ENCODE measurements around the gene SLC38A4. TPM values are rescaled to one million over a fixed set of nuclear protein-coding genes. Genes with fewer than 3 reads are reported as not detected.

The SLC38A4 gene
- total RNA-seq, 1 donor from 2014 or later: 1.9 TPM

- no peak for DNase-seq
- ATAC-seq: no peak
- peaks cover 8% of the 10 kb centered on the region for H3K27me3 ChIP-seq
- no peaks in the 10 kb centered on the region for H3K4me1 ChIP-seq
- no peak for TF ChIP-seq CTCF (IDR thresholded peaks at IDR 0.05)
- H3K4me3 ChIP-seq: no peak overlapping the region
- H3K9me3 ChIP-seq: no peaks in the 10 kb centered on the region
- intact Hi-C loops (cut with DNase I): no loop called here
- no peaks in the 10 kb centered on the region for H3K36me3 ChIP-seq
- H3K27ac ChIP-seq: no peak overlapping the region
These were observed 16.1 kb upstream of the SLC38A4 start for GRCh38 chr12:46841891-46842290.

GRCh38 chr12:46839964-46840363, 14.2 kb upstream of the SLC38A4 start:
- ATAC-seq (peak; percentile 91), DNase-seq (no peak)
- Histone ChIP-seq H3K4me3 (no peak overlapping the region), H3K9me3 (no peaks in the 10 kb centered on the region), H3K27ac (no peak overlapping the region), H3K4me1 (no peaks in the 10 kb centered on the region), H3K36me3 (no peaks in the 10 kb centered on the region), H3K27me3 (peaks cover 8% of the 10 kb centered on the region)
- intact Hi-C loops (cut with DNase I): no loop called here
- TF ChIP-seq CTCF (IDR thresholded peaks at IDR 0.05): no peak

- Histone ChIP-seq H3K9me3 (no peaks in the 10 kb centered on the region), H3K4me3 (no peak overlapping the region), H3K36me3 (no peaks in the 10 kb centered on the region), H3K4me1 (no peaks in the 10 kb centered on the region), H3K27ac (no peak overlapping the region), H3K27me3 (peaks cover 14% of the 10 kb centered on the region)
- TF ChIP-seq CTCF (IDR thresholded peaks at IDR 0.05): no peak
- DNase-seq (no peak), ATAC-seq (no peak)
- intact Hi-C loops (cut with DNase I): no loop called here
These were observed 13.4 kb upstream of the SLC38A4 start for GRCh38 chr12:46839232-46839631.

GRCh38 chr12:46835785-46836184, 10.0 kb upstream of the SLC38A4 start:
- peaks cover 33% of the 10 kb centered on the region for H3K27me3 ChIP-seq
- no peak for DNase-seq
- no peak overlapping the region for H3K4me3 ChIP-seq
- H3K9me3 ChIP-seq: no peaks in the 10 kb centered on the region
- no peaks in the 10 kb centered on the region for H3K36me3 ChIP-seq
- H3K4me1 ChIP-seq: peaks cover 5% of the 10 kb centered on the region
- intact Hi-C loops (cut with DNase I): no loop called here
- no peak for TF ChIP-seq CTCF (IDR thresholded peaks at IDR 0.05)
- ATAC-seq: no peak
- no peak overlapping the region for H3K27ac ChIP-seq

GRCh38 chr12:46832130-46832704, 6.4 kb upstream of the SLC38A4 start:
- intact Hi-C loops (cut with DNase I): no loop called here
- H3K4me1 ChIP-seq: peaks cover 5% of the 10 kb centered on the region
- H3K9me3 ChIP-seq: no peaks in the 10 kb centered on the region
- no peaks in the 10 kb centered on the region for H3K36me3 ChIP-seq
- ATAC-seq: no peak
- H3K27ac ChIP-seq: no peak overlapping the region
- peak overlapping the region; percentile 34 for H3K4me3 ChIP-seq
- no peak for TF ChIP-seq CTCF (IDR thresholded peaks at IDR 0.05)
- H3K27me3 ChIP-seq: peaks cover 53% of the 10 kb centered on the region
- no peak for DNase-seq

Data from upper lobe of right lung (tissue), 1 donor.